Activated T-helper 1 cell treated with Interleukin-2 at 50 U/mL for 16 hours (primary cell): Measurements from ENCODE around the gene CWC22.
"Not testable (repeated sequence)": the region's sequence is repeated elsewhere in the genome, so short reads cannot be mapped to it uniquely, and the experiment has no call there.

Source experiments
- DNase-seq: peaks from one replicate; pipeline ENCODE4 v3.0.0-alpha.2; 2020; ENCODE audit warnings: low read depth

The CWC22 gene

DNA sequence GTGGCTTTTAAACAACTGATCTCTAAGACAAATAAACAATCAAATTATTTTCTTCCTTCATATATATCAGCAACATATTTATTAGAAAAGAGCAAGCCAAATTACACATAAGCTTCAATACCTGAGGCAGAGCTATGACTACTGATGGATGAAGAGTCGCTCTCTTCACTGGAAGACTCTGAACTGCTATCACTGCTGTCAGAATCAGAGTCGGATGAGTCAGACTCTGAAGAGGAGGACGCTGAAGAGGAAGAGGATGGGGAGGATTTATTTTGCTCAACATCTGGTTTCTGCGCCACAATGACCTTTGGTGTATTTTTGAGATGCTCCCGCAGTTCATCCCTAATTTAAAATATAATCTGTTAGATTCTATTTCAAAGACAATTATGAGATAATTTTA lies 56.7 kb downstream of the CWC22 start:
- no peak for DNase-seq

DNA sequence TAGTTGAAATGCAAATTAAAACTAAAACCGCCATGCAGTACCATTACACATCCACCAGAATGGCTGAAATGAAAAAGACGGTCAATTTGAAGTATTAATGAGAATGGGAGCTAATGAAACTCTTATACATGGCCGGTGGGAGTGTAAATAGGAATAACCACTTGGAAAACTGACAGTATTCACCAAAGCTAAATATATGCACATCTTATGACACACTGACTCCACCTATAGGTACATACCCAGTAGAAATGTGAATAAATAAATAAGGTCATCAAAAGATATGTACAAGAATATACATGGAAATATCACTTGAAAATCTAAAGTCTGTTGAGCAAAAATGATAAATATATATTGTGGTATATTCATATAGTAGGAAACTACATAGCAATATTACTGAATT lies 57.7 kb downstream of the CWC22 start:
- no peak for DNase-seq

DNA sequence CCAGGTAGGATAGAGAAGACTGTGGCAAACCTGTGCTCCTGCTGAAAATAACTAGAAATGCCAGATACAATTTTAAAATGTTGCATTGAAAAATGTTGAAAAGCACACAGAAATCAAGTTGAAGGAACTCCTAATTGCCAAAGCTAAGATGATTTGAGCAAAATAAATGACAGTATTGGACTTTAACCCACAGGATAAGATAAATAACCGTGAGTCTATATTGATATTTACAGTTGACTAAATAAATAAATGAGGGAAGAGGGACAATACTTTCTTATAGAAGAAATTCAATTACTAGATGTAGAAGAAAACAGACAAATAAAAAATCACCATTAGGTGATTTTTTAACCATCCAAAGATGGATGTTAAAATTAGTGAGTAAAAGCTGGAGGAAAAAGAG lies 59.0 kb downstream of the CWC22 start:
- no peak for DNase-seq

DNA sequence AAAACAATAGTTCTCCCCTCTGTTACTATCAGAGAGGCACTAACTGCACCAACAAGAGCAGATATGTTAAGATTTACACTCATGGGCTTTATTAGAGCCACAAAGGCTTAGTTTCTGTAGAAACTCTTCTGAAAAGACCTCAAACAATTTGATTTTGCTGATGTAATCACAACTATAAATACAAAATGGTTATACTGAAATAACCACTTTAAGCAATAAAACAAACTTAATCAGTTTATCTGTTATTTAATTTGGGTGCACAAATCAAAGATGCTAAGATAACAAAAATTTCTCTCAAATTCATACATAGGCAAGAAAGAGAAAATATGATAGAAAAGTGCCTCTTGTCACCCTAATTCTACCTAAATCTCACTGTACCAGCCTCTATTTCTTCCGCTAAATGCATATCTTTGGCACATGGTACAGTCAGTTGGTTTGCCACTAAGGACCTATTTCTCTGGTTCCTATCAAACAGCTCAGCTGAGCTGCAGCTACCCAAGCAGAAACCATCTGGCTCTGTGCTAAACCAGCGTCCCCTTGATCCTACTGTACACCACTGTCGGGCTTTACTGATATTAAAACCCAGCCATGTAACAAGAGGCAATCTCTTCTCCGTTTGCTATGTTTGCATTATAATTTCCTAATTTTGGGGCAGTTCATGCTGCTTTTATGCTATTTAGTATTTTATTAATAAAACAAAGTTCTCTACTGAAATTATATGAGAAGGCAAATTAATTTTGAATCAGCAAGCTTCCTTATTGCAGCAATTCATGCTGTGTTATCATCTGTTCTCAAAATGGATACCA lies 60.1 kb downstream of the CWC22 start:
- no peak for DNase-seq

DNA sequence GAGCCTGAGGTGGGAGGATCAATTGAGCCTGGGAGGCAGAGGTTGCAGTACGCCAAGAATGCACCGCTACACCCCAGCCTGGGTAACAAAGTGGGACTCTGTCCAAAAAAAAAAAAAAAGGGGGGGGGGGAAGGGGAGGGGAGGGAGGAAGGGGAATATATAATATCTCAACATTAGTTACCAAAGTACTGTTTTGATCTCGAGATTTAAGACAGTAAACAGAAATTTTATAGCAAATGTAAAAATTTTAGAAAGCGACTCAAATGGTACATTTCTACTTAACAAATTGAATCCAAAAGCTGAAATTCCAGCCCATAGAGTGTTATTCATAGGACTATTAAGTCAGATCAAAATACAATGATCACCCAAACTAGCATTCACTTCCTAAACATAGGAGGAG lies 60.8 kb downstream of the CWC22 start:
- DNase-seq: no peak

DNA sequence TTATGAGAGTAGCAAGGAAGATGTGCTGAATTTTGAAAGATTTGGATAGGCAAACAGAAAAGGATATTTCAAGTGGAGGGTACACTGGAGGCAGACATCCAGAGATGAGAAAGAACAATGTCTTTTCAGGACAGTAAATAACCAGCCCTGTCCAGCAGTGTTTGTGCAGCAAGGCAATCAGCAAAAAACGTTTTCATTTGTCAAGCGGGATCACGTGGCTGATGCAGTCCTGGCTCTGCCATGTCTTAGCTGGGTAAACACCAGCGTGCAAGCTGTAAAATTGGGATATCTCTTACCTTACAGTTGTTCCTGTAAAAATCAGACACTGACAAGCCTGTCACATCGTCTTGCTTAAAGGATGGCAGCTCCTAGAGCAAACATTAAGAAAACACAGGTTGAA lies 67.8 kb downstream of the CWC22 start:
- DNase-seq: no peak

DNA sequence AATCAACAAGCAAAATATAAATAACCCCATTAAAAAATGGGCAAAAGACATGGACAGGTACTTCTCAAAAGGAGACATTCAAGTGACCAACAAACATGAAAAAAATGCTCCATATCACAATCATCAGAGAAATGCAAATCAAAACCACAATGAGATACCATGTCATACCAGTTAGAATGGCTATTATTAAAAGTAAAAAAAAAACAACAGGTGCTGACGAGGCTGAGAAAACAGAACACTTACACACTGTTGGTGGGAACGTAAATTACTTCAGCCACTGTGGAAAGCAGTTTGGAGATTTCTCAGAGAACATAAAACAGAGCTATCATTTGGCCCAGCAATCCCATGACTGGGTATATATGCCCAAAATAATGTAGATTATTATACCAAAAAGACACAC lies 69.1 kb downstream of the CWC22 start:
- no peak for DNase-seq

DNA sequence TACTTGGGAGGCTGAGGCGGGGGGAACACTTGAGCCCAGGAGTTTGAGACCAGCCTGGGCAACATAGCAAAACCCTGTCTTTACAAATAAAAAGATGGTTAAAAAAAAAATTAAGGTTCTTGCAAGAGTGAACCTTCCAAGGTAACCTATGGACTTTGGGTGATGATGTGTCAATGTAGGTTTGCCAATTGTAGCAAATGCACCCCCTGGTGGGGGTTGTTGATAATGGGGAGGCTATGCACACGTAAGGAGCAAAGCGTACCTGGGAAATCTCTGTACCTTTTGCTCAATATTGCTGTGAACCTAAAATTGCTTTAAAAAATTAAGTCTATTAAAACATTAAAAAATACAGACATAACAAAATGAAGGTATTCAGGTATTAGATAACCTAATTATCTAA lies 70.4 kb downstream of the CWC22 start:
- no peak for DNase-seq

DNA sequence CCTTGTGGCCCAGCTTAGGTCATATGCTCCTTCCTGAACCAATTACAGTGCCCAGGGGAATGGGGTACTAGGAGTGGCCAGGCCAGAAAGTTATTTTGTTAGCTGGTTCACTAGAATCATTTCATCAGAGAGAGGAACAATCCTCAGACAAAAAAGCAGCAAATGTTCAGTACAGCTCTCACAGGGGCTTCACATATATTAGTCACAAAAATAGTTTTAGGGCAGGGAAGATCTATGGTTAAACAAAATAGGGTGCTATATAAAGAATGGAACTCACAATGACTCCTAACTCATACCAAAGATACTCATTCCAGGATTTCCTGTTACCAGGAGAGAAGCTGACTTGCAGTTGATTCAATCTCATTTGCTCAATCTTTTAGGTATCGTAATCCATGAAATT lies 71.0 kb downstream of the CWC22 start:
- DNase-seq: no peak

DNA sequence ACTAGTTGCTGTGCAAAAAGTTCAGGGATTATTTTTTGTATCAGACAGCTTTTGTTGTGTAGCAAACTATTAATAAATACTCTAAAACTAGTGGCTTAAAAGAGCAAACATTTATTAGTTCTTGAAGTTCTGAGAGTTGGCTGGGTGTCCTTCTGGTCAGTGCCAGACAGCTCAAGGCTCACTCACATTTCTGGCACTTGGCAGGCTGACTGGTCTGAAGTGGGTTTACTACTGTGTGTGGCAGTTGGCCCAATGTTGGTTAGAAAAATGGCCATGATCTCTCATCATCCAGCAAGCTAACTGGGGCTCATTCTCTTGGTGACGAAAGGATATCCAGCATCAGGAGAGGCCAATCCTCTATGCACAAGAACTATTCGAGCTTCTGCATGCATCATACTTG lies 74.3 kb downstream of the CWC22 start:
- no peak for DNase-seq

DNA sequence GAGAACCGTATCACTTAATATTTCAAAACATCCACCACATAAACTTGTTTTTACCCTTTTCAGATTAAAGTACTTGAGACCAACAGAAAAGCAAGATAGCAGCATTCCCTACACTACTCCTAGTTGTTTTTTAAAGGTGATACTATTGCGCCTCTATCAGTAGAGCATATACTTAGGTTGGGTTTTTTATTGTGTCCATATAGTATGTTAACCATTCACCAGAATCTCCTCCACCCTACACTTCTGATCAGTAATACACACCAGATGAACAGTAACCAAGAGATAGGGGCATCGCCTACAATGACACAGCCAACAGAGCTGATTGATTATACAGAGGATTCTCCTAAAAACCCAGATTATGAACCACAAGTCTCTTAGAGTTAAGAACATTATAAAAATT lies 75.6 kb downstream of the CWC22 start:
- DNase-seq: no peak

DNA sequence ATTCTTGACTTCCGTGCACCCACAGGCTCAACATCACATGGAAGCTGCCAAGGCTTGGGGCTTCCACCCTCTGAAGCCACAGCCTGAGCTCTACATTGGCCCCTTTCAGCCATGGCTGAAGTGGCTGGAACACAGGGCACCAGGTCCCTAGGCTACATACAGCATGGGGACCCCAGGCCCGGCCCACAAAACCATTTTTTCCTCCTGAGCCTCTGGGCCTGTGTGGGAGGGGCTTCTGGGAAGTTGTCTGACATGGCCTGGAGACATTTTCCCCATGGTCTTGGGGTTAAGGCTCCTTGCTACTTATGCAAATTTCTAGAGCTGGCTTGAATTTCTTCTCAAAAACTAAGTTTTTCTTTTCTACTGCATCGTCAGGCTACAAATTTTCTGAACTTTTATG lies 77.1 kb downstream of the CWC22 start:
- DNase-seq: not testable (repeated sequence)

DNA sequence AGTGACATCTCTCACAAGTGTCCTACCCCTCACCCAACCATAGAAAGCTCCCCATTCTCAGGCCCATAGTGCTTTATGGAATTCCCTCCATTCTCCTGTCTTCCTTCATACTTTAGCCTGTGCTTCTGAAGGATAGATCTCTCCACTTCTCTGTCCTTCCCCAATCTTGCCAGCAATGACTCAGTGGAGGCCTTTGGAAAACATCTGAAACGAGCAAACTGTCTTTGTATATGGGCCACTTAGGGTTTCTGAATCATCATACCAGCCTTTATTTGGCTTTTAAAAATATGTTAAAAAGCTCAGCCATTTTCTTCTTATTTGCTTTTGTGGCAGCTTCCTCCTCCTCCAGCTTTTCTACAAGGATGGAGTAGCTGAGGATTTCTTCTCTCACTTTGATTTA lies 80.1 kb downstream of the CWC22 start:
- DNase-seq: no peak

DNA sequence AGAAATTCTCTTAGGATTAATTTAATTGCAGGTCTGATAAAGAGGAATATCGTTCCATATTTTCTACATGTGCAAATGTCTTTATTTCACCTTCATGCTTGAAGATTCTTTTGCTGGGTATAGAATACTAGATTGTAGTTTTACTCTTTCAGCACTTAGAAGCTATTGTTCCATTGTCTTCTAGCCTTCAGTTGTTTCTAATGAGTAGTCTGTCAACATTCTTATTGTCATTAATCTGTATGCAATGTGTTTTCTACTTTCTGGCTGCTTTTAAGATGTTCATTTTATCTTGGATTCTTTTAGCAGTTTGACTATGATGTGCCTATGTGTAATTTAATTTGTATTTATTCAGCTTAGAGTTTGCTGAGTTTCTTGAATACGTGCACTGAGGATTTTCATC lies 81.4 kb downstream of the CWC22 start:
- DNase-seq: no peak

DNA sequence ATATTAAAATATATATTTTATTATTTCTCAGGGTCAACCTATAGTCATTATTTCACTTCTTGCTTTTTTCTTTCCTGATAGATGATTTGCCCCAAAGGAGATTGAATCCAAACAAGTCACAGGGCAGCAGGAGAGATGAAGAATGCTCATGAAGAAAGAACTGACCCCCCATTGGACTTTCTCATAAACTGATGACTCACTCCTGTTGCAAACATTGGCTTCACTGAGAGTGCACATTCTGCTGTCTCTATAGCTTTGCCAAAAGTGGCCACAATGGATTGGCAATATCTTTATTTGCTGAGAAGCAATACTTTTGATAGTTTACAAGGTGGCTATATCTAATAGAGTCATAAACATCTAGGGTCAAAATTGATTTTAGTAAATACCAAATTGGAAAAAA lies 89.8 kb downstream of the CWC22 start:
- DNase-seq: no peak

DNA sequence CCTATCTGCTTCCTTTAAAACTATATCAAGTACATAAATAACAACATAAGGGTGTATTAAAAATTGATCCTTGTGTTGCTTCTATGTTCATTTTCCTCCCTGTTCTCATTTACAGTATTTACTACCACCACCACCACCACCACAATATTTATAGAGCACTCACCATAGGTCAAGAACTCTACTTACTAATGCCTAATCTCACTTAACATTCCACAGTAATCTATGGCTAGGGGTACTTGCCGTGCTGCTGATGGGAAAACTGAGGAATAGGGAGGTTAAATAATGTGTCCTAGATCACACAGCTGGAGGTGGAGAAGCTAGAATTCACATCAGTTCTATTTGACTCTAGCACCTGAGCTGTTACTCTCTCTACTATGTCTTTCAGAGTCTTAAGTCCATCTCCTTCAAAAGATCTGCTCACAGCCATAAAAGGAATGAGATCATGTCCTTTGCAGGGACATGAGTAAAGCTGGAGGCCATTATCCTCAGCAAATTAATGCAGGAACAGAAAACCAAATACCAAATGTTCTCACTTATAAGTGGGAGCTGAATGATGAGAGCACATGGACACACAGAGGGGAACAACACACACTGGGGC lies 91.6 kb downstream of the CWC22 start:
- DNase-seq: no peak

DNA sequence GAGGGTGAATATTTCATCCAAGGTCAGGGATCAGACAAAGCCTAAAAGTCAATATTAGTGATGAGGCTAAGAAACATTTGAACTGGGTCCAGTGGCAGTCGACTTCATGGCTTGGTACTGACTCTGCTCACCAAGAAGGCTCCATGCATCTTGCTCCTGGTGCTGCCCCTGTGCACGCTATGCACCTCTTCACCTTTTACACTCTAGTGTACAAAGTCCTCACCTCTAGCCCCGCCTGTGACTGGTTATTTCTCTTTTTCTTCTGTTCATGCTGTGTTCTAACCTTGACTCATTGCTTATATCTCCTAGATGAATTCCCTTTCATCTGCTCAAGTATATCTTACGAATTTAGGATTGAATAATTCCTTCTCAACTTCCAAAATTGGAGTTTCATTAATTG lies 93.3 kb downstream of the CWC22 start:
- no peak for DNase-seq

DNA sequence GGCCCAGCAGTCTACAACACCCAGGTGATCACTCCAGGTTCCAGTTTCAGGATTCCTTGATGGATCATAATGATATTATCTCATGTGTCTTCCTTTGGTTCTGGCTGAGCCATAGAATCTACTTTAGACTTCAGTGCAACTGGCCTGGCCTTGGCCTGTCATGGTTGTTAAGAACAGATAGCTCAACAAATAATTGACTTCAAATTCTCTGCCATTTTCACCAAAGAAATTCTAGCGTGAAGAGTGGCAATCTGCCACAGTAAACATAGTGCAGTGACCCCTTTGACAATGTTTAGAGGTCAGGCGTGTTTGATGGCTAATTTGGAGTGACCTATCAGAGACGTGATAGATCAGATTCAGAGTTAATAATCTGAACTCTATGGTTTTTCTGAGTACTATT lies 95.5 kb downstream of the CWC22 start:
- DNase-seq: no peak

DNA sequence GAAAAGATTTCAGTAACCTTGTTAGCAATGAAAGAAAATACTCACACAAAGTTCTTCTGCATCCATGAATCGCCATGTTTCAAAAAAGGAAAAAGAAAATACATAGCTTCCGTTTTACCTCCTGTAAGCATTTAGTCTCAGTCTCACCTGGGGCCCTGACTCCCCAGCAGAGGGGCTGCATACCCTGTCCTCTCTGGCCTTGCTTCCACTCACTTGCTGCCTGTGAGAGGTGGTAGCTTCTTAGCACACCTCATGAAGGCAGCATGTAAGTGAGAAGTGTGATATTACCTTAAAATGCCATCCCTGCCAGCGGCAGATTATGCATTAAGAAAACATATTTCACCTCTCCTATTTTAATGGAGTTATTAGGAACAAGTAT lies 96.4 kb downstream of the CWC22 start:
- no peak for DNase-seq

DNA sequence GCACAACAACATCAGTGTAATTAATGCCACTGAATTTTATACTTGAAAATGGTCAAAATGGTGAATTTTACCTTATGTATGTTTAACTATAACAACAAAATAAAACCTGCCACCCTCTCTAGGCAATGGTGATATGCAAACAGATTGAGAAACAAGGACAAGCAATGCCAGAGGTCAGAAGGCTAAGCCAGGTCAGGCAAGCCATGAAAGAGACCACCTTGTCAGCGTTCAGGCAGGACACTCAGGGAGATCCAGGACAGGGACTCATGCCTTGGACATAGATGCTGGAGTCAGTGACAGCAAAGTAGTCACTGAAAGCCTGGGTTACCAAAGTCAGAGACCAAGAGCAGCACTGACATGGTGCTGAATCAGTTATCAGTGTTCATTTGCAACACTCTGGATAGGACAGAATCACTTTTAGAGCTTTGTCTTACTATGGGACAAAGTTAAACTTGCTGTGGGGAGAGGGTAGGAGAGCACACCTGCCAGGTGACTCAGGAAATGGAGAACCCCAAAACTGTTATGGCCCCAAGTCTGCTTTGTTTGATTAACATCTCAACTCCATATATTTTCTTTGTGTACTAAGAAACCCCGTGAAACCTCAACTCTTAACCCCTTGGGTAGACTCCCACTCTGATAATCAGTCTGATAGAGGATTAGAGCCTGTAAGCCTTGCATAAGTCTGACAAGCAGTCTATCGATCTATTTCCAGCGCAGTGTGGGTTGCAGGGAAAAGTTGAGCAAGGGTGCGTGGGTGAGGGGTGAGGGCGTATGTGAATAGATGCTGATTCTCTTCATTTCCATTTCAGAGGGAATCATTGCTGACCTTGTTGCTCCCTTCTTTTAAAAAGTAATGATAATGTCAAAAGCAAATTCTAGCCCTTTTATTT lies 97.0 kb downstream of the CWC22 start:
- DNase-seq: no peak

DNA sequence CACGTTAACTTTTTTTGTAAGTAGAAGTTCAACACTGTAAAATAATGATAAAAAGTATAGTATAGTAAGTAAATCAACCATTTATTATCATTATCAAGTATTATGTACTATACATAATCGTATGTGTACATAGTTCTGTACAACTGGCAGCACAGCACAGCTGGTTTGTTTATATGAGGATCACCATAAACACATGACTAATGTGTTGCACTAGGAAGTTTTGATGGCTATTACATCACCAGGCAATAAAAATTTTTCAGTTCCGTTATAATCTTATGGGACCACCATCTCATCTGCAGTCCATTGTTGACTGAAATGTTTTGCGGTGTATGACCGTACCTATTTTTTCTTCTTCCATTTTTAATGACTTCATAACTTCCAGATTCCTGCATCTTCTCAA lies 106.4 kb downstream of the CWC22 start:
- DNase-seq: no peak

DNA sequence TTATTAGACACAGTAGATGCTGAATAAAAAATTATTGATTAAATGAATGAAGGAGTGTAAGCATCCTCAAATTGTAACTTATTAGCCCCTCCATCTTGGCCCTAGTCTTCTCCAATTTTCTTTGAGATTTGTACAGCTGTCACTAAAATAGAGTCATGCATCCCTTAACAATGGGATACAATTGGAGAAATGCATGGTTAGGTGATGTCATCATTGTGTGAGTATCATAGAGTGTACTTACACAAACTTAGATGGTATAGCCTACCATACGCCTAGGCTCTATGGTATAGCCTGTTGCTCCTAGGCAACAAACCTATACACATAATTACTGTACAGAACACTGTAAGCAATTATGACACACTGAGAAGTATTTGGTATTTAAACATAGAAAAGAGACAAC lies 107.4 kb downstream of the CWC22 start:
- no peak for DNase-seq

DNA sequence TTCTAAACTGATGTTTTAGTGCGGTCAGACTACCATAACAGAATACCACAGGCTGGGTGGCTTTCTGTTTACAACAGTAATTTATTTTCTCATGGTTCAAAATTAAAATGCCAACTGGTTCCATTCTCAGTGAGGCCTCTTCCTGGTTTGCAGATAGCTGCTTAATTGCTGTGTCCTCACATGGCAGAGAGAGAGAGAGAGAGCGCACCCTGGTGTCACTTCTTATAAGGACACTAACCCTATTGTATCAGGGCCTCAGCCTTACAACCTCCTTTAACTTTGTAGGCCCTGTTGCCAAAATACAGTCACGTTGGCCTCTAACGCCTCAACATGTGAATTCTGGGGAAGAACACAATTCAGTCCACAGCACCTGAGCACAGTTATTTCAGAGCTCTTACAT lies 108.2 kb downstream of the CWC22 start:
- DNase-seq: no peak
